Kasumi-1 (cell line): ENCODE results near the gene GUCY2D.

ENCODE experiments used
- DNase-seq, 2 experiments: peaks; one replicate each; lab custom pipeline; 2025; lab: John Stamatoyannopoulos, UW

The GUCY2D gene

GRCh38 chr17:7992516-7992915 is 9.9 kb upstream of the GUCY2D start:
- DNase-seq = no peak

DNA sequence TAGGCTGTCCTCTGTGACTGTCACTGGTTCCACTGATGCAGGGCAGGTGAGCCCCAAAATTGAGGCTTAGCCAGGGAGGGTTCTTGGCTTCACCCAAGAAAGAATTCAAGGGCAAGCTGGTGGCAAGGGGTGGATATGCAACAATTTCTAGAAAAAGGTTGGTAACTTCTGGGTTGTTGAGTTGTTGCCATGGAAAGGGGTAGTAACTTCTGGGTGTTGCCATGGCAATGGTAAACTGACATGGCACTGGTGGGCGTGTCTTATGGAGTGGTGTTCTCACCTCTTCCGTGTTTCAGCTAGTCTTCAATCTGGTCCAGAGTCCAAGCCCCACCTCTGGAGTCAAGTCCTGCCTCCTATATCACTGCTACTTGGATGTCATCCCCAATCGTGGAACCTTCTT is 9.5 kb upstream of the GUCY2D start:
- DNase-seq = no peak

DNA sequence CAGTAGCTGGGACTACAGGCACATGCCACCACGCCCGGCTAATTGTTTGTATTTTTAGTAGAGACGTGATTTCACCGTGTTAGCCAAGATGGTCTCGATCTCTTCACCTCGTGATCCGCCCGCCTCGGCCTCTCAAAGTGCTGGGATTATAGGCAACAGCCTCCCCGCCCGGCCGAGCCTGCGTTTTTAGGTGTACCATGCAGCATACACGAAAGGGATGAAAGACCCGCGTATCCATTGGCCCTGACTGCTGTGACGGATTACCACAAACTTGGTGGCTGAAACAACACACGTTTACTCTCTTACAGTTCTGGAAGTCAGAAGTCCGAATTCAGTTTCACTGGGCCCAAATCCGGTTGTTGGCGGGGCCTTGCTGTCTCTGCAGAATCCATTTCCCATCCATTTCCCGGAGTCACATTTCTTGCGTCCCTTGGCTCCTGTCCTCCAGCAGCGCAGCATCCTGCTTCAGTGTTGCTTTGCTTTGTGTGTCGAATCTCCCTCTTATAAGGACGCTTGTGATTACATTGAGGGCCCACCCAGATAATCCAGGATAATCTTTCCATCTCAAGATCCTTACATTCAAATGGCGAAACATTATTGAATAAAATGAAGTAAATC is 8.3 kb upstream of the GUCY2D start:
- no peak for DNase-seq

GRCh38 chr17:7995724-7996123 is 6.7 kb upstream of the GUCY2D start:
- DNase-seq = no peak

DNA sequence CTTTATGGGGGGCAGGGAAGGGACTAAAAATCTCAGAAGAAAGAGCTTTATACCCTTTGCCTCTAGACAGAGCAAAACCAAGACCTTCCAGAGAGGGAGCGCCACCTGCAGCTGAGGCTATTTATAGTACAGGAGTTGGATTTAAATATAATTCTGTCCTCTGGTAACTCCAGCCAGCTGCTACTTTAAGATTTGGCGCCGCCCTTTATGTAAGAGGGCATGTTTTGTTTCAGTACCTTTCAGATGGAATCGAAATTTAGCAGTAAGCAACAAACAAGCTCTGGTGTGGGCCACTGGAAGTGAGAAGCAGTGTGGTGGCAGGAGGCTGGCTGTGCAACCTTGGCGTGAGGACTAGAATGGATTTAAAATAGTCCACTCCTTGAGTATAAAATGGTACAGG is 5.2 kb upstream of the GUCY2D start:
- DNase-seq = peak in 1 of 2 experiments; percentile 15

DNA sequence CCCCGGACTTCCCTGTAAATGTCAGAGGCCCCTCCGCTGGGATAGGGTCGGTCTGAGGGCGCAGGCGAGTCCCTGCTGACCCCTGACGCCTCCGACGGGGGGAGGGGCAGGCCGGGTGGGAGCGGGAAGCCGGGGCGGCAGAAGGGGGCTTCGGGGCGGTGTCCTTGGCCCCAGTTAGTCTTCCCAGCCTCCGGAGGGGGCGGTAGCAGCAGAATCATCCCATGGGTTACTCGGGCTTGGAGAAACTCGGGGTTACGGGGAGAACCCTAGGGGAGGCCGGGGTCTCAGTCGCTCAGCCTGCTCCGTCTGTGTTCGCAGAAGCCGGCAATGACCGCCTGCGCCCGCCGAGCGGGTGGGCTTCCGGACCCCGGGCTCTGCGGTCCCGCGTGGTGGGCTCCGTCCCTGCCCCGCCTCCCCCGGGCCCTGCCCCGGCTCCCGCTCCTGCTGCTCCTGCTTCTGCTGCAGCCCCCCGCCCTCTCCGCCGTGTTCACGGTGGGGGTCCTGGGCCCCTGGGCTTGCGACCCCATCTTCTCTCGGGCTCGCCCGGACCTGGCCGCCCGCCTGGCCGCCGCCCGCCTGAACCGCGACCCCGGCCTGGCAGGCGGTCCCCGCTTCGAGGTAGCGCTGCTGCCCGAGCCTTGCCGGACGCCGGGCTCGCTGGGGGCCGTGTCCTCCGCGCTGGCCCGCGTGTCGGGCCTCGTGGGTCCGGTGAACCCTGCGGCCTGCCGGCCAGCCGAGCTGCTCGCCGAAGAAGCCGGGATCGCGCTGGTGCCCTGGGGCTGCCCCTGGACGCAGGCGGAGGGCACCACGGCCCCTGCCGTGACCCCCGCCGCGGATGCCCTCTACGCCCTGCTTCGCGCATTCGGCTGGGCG is 542 bp downstream of the GUCY2D start:
- DNase-seq = no peak

DNA sequence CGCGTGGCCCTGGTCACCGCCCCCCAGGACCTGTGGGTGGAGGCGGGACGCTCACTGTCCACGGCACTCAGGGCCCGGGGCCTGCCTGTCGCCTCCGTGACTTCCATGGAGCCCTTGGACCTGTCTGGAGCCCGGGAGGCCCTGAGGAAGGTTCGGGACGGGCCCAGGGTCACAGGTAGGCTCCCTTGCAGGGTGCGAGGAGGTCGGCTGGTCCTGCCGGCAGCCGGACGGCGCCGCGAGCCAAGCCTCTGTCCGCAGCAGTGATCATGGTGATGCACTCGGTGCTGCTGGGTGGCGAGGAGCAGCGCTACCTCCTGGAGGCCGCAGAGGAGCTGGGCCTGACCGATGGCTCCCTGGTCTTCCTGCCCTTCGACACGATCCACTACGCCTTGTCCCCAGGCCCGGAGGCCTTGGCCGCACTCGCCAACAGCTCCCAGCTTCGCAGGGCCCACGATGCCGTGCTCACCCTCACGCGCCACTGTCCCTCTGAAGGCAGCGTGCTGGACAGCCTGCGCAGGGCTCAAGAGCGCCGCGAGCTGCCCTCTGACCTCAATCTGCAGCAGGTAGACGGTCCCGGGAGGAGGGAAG is 1.3 kb downstream of the GUCY2D start:
- DNase-seq = no peak

GRCh38 chr17:8004899-8005298 is 2.5 kb downstream of the GUCY2D start:
- no peak for DNase-seq

DNA sequence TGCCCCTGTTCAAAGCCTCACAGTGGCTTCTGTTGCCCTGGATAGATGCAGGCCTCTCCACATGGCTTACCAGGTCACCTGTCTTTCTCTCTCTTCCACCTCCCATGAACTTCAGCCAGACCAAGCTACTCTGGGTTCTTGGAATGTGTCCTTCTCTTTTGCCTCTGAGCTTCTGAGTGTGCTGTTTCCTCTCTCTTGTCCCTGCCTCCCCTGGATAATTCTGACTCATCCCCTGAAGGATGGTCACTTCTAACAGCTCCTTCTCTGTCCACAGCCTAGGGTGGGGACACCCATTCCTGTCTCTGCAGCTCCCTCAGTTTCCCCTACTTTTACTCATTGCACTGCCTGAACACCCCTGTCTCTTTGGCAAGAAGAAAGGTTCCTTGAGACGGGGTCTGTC is 2.9 kb downstream of the GUCY2D start:
- DNase-seq = no peak

GRCh38 chr17:8005967-8006730 is 3.7 kb downstream of the GUCY2D start:
- no peak for DNase-seq

- DNase-seq = no peak
Observed at GRCh38 chr17:8006836-8007680, 4.6 kb downstream of the GUCY2D start.

GRCh38 chr17:8007836-8008235 is 5.4 kb downstream of the GUCY2D start:
- DNase-seq = no peak

DNA sequence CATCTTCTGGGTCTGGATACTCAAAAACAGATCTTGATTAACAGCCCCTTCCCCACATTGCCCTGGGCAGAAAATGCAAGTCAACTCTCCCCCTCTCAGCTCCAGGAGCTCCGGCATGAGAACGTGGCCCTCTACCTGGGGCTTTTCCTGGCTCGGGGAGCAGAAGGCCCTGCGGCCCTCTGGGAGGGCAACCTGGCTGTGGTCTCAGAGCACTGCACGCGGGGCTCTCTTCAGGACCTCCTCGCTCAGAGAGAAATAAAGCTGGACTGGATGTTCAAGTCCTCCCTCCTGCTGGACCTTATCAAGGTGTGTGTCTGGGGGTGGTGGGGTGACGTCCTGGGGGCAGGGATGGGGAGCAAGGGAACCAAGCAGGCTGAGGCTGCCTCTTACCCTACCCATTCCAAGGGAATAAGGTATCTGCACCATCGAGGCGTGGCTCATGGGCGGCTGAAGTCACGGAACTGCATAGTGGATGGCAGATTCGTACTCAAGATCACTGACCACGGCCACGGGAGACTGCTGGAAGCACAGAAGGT is 9.7 kb downstream of the GUCY2D start:
- DNase-seq = no peak

DNA sequence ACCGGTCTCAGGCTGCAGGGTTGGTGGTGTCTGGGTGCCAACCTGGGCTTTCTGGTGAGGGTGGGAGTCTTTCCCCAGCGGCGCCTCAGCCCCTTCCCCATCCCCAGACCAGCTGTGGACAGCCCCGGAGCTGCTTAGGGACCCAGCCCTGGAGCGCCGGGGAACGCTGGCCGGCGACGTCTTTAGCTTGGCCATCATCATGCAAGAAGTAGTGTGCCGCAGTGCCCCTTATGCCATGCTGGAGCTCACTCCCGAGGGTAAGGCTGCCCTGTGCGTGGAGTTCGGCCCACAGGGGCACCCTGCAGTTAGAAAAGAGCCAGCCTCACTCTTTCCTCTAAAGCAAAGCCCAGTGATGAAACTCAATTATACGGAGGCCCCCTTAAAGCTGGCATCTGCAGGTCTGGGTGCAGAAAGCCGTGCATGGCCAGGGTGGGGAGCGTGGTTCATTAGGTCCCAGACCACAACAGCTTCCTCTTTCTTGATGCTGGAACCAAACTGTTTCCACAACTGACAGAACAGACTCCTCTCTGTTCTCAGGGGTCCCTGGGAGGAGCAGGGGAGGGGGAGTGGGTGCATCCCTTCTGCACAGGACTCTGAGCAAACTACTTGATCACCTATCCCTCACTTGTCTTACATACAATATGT is 10.7 kb downstream of the GUCY2D start:
- peak; percentile 22 to 32 for DNase-seq

DNA sequence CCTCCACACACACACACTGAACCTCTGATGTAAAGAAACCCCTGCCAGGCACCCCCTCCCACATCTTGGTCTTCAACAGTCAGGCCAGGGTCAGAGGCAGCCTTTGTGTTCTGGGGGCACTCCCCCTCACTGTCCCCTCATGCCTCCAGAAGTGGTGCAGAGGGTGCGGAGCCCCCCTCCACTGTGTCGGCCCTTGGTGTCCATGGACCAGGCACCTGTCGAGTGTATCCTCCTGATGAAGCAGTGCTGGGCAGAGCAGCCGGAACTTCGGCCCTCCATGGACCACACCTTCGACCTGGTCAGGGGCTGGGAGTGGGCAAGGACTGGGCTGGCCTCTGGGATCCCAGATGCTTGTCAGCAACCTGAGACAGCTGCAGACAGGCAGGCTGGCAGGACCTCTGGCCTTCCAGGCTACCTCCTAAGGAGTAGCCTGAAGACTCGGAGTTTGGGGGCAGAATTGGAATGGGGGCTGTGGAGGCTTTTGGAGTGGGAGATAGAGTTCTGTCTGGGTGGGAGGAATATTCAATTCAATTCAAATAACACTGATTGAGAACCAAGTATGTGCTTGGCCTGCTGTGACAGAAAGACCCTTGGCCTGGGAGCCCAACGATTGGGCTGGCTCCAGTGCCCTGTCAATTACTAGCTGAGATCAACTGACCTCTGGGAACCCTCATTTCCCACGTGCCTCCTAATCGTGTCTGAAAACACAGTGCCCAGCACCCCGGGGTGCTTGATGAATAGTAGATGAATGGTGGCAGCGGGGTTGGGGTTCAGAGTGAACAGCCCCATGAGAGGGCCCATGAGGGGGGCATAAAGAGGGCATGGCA is 11.5 kb downstream of the GUCY2D start:
- no peak for DNase-seq

DNA sequence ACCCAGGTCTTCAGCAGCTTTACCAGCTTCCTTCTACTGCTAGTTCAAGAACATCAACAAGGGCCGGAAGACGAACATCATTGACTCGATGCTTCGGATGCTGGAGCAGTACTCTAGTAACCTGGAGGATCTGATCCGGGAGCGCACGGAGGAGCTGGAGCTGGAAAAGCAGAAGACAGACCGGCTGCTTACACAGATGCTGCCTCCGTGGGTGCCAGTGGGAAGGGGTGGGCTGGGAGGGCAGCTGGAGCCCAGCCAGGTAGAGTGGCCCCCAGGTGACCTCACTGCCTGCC is 12.1 kb downstream of the GUCY2D start:
- DNase-seq = no peak

- DNase-seq = no peak
Observed at GRCh38 chr17:8015236-8015956, 13.0 kb downstream of the GUCY2D start.

- no peak for DNase-seq
Observed at GRCh38 chr17:8015957-8016631, 13.7 kb downstream of the GUCY2D start.
